H7 (cell line): ENCODE data around the gene RBPJ. TPM values are rescaled to one million over a fixed set of nuclear protein-coding genes. Genes with fewer than 3 reads are reported as not detected.
A peak's percentile ranks its signal among the peaks of the same experiment; 100 is the strongest.

Source experiments
- DNase-seq: peaks from one replicate; pipeline ENCODE4 v3.0.0; 2012
- H3K27me3 ChIP-seq: 2 replicates; pipeline ENCODE4 v1.6.0; 2011; ENCODE audit warnings: mild to moderate bottlenecking, low read length; ENCODE audit not compliant: control insufficient read depth, insufficient read depth
- H3K36me3 ChIP-seq: replicated peaks from 2 replicates; pipeline ENCODE4 v1.5.1; 2011; ENCODE audit warnings: low read length; ENCODE audit not compliant: control insufficient read depth, insufficient read depth
- H3K4me3 ChIP-seq: 2 replicates; pipeline ENCODE4 v1.5.1; 2011; ENCODE audit warnings: low read depth, mild to moderate bottlenecking, control low read depth, low read length, moderate library complexity; ENCODE audit not compliant: insufficient read depth
- total RNA-seq: library from RNA; depleted of rRNA; stranded (reverse); fragments of >200 nt; shearing (Covaris generic); gene quantifications from 2 replicates; pipeline ENCODE4 v1.2.3, GENCODE V29; 2014

Gene RBPJ
- total RNA-seq, 1 experiment from 2014 or later, result 65.4 TPM

DNA sequence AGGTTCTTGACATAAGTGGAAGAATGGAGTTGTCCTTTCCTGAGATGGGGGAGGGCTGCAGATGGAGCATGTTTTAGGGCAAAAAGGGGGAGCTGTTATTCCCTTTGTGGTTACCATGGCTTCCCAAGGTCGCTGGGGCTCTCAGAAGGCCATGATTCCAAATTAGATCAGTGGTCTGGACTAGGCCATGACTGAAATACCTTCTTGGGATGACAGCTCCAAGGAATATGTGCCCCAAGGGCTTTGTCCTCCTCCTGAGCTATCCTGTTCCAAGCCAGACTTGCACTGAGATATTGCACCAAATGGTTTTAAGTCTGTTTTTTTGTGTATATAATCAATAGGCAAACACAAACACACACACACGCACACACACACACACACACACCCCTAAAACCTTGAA, 3.0 kb upstream of the RBPJ start:
- DNase-seq, result no peak
- H3K4me3 ChIP-seq, result no peak overlapping the region
- H3K27me3 ChIP-seq, result no peaks in the 10 kb centered on the region
- no peaks in the 10 kb centered on the region for H3K36me3 ChIP-seq

DNA sequence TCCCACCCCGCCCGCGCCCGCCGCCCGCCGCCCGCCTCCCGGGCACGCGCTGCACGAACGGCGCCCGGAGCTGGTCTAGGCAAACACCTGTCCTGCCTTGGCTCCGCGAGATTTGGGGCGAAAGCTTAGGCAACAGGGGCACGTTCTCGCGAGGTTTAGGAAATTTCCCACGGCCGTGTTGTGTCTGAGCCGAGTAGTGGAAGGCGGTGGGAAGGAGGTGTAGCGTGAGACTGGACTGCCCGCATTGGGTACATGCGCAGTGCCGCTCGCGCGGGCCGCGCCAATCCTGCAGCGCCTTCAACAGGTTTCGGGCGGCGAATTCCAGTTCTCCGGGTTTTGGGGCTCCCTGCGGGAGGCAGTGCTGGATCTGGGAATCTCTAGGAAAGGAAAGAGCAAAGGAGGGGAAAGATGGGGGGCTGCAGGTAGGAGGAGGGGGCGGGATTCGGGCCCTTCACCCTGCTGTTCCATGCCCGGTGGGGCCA, 1.3 kb upstream of the RBPJ start:
- H3K36me3 ChIP-seq, result no peaks in the 10 kb centered on the region
- H3K4me3 ChIP-seq, result peak overlapping the region; percentile 89
- no peaks in the 10 kb centered on the region for H3K27me3 ChIP-seq
- DNase-seq, result peak; percentile 82

DNA sequence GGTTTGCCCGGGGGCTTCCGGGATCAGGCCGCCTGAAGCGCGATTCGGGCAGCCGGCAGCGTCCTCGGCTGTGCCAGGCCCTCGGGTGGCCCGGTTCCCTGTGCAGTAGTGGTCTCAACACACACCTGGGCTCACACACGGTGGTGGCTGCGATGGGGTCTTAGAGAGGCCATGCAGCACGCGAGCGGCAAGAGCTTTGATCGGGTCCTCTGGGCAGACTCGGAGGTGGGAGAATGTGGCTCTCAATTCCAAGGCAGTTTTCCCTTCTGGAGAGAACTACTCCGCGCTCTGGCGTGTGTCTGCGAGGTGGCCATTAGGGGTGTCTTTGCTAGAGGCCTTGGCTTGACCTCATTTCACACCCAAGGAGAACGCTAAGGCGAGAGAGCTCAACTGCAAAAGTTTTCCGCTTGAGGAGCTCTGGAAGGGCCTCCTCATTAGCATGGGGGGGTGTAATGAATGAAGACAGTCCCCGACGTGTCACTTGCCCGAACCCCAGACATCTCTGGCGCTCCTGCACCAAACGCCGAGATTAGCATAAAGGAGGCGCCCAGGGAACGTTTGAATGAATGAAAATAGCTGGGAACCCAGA, 771 bp upstream of the RBPJ start:
- DNase-seq, result no peak
- peak overlapping the region; percentile 89 for H3K4me3 ChIP-seq
- no peaks in the 10 kb centered on the region for H3K36me3 ChIP-seq
- no peaks in the 10 kb centered on the region for H3K27me3 ChIP-seq

DNA sequence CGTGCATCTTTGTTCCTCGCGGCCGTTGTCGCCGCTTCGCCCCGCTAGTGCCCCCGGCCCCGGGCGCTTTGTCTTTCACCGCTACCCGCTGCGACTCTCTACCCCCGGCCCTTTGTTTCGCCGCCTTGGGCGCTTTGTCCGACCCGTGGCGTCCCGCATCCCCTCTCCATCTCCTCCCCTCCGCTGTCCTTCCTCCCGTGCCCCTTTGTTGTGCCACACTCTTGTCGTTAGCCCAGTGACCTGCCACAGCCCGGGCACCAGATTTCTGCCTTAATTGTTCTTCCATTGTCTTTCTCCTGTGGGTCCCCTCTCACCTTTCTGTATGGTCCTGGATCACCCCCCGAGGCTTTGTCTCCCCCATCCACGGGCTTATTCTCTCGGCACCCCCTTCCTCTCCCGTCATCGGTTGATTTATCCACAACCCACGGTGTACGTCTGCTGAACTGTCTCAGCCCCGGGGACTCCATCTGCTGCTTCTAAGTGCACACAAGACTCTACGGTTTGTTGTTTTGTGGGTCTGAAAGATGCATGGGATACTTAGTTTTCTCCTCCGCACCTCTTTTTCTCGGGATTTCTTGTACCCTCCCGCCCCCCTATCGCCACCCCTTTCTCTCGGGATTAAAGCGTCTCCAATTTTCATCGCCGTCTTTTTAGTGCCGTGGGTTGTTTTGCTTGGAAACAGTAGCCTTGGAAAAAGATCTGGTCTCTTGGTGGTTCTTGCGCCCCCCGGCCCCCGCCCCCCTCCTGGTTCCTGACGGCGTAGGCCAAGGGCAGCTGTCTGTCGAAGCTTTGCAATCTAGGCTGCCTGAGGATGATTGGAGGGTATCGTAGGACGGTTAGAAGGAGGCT, 783 bp downstream of the RBPJ start:
- peak overlapping the region; percentile 89 for H3K4me3 ChIP-seq
- no peaks in the 10 kb centered on the region for H3K27me3 ChIP-seq
- DNase-seq, result peak; percentile 70
- H3K36me3 ChIP-seq, result no peaks in the 10 kb centered on the region; the same call in 1 of the 2 replicates

DNA sequence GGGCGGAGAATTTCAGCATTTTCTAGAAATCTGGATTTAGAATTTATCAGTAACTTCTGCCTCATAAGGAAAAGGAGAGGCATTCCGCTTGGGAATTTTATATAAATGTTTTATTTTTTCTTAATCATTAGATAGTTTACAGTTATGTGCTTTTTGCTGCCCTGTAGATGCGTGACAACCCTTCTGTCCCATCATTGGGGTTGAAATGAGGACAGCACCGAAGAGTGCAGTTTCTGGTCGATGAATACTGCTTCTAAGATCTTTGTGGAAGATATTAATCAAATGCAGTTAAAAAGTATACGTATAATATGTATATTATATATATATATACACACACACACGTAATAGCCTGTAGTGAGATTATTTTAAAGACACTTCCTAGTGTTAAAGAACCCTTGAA, 1.5 kb downstream of the RBPJ start:
- no peaks in the 10 kb centered on the region; the same call in 1 of the 2 replicates for H3K36me3 ChIP-seq

DNA sequence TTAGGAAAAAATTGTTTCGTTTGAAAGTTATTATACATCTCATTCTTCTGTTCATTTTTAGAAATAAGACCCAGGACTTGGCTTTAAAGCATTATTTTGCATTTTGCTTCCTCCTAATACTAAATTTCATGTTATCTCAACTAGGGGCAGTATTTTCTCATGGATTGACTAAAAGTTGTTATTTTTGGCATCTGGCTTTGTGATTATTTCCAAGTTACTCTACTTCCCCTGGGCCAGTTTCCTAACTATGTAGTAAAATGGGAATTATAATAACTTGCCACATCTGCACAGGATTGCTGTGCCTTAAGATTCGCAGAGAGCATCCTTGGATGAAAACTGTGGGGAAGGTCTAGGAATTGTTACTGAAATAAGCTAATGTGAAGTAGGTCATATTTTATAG, 3.0 kb downstream of the RBPJ start:
- Histone ChIP-seq H3K27me3 (no peaks in the 10 kb centered on the region), H3K4me3 (no peak overlapping the region), H3K36me3 (no peaks in the 10 kb centered on the region; the same call in 1 of the 2 replicates)
- DNase-seq, result no peak

More for the DNA sequence above, 1.5 kb downstream of the RBPJ start:
- no peak for DNase-seq
- Histone ChIP-seq H3K27me3 (no peaks in the 10 kb centered on the region), H3K4me3 (peak overlapping the region; percentile 89)

DNA sequence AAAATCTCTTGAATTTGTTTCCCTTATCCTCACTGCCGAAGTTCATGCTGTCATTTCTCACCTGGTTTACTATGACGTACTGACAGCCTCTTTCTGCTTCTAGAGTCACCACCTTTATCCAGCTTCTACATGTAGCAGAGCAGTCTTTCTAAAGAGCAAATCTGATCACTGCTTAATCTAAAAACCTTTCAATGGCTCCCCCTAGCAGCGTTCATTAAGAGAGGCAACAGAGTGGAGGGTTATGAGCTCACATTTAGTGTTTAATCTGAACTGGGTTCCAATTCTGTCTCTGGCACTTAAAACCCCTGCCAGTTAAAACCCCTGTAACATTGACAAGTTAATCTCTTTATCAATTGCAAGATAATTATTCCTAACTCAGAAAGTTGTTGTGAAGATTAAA, 4.4 kb downstream of the RBPJ start:
- peak; percentile 32 for DNase-seq
- no peaks in the 10 kb centered on the region for H3K27me3 ChIP-seq
- H3K4me3 ChIP-seq, result no peak overlapping the region
- no peaks in the 10 kb centered on the region; the same call in 1 of the 2 replicates for H3K36me3 ChIP-seq

DNA sequence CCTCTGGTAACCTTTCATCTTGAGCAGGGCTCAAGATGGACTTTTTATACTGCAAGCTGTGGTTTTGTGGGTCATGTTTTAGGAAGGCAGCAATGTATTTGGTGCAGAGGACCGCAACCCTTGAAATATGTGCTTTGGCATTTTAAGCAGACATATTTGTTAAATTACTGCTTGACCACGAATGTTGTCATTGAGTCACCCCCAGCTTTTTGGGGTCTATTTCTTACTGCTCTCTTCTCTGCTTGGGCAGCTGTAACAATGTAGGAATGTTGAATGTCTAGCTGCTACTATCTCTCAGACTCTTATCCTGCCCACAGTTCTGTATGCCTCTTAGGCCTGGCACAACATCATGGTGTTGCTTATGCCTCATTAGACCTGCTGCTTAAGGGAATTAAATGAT, 6.0 kb downstream of the RBPJ start:
- H3K36me3 ChIP-seq, result peaks cover 2% of the 10 kb centered on the region; the same call in 1 of the 2 replicates
- no peak overlapping the region for H3K4me3 ChIP-seq
- DNase-seq, result no peak
- H3K27me3 ChIP-seq, result no peaks in the 10 kb centered on the region

DNA sequence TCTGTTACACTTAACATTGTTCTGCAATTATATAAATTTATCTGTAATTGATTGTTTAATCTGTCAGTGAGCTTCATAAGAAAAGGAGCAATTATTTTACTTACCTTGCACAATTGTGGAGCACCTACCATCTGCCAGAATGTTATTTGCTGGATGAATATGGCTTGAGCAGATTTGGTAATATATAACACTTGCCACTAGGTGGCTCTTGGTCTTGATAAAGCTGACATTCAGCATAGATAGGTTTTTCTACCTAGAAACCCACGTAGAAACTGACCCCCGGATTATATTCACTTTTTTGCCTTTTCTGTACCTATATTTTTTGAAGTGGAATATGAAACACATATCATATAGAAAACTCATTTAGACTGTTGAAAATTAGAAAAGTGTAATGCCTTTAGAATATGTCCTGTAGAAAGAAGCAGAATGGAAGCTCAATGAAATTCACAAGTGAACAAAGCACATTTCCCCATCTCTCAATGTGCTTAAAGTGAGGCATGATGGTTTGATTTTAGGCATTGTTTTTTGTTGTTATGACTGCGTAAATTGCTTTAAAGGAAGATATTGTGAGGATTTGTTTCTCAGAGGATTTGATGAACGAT, 9.5 kb downstream of the RBPJ start:
- peak; percentile 43 for DNase-seq
- Histone ChIP-seq H3K36me3 (peaks cover 2% of the 10 kb centered on the region; the same call in 1 of the 2 replicates), H3K27me3 (no peaks in the 10 kb centered on the region), H3K4me3 (no peak overlapping the region)

DNA sequence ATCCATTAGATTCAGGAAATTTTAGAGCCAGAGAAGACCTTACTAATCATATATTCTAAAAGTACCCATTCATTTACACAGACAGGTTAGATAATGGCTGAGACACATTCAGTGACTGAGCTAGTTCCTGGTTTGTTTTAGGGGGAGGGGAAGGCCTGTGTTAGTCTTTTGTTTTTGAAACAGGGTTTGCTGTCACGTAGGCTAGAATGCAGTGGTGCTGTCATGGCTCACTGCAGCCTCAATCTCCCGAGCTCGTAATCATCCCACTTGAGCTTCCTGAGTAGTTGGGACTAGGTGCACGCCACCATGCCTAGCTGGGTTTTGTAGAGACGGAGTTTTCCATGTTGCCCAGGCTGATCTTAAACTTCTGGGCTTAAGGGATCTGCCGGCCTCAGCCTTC, 10.1 kb downstream of the RBPJ start:
- H3K27me3 ChIP-seq, result no peaks in the 10 kb centered on the region
- 0 out of 2 replicates have a peak, but pooled peaks cover 2% of the 10 kb centered on the region for H3K36me3 ChIP-seq
- no peak for DNase-seq
- no peak overlapping the region for H3K4me3 ChIP-seq

DNA sequence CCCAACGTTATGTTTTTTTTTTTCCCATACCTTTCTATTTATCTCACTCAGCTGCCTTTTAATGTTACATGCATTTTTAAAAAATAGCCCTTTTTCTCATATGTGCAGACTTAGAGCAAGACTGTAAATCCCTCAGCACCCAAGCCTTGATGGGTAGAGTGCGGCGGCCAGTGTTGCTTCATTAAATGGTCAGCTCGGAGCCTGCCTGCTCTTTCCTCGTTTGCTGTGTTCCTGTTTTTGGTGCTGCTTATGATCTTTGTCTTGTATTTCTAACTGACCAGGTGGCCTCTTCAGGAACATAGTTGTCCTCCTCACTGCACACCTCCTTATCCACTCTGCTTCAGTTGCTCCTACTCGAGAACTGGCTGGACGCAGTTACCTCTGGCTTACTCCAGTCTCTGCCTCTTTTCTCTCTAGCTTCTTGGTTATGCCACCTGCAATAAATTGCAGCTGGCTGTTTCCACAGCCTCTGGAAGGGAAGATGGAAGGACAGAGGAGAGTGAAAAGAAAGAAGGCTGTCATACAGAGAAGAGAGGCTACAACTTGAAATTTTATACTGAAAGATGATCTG, 10.7 kb downstream of the RBPJ start:
- no peaks in the 10 kb centered on the region for H3K27me3 ChIP-seq
- H3K36me3 ChIP-seq, result 0 out of 2 replicates have a peak, but pooled peaks cover 2% of the 10 kb centered on the region
- no peak for DNase-seq
- H3K4me3 ChIP-seq, result no peak overlapping the region

DNA sequence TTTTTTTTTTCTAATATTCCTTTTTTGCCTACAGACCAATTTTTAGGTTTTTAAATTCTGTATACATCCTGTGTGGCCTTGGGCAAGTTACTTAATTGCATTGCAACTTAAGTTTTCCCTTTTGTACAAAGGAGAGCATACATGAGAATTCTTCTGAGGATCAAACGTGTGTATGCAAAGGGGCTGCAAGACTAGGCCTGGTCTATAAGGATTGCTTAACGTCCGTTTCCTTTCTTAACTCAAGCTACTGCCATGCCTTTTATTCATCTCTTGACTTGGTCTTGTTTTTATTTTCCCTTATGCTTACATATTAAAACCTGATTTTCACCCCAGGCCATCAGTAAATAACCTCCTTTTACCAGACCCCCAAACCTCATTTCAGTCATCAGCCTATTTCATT, 13.6 kb downstream of the RBPJ start:
- DNase-seq, result no peak
- H3K36me3 ChIP-seq, result 0 out of 2 replicates have a peak, but pooled peaks cover 2% of the 10 kb centered on the region
- H3K27me3 ChIP-seq, result no peaks in the 10 kb centered on the region
- no peak overlapping the region for H3K4me3 ChIP-seq

DNA sequence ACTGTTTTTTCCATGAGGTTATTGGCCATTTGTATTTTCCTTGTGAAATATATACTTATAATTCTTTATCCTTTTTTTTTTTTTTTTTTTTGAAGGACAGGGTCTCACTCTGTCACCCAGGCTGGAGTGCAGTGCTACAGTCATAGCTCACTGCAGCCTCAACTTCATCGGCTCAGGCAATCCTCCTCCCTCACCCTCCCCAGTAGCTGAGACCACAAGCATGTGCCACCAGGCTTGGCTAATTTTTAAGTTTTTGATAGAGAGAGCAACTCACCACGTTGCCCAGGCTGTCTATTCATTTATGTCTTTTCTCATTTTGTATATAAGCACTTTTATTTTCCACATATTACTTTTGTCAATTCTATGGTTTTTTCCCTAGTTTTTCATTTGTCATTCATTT, 16.8 kb downstream of the RBPJ start:
- H3K27me3 ChIP-seq, result no peaks in the 10 kb centered on the region
- H3K4me3 ChIP-seq, result no peak overlapping the region
- H3K36me3 ChIP-seq, result no peaks in the 10 kb centered on the region
- DNase-seq, result no peak

DNA sequence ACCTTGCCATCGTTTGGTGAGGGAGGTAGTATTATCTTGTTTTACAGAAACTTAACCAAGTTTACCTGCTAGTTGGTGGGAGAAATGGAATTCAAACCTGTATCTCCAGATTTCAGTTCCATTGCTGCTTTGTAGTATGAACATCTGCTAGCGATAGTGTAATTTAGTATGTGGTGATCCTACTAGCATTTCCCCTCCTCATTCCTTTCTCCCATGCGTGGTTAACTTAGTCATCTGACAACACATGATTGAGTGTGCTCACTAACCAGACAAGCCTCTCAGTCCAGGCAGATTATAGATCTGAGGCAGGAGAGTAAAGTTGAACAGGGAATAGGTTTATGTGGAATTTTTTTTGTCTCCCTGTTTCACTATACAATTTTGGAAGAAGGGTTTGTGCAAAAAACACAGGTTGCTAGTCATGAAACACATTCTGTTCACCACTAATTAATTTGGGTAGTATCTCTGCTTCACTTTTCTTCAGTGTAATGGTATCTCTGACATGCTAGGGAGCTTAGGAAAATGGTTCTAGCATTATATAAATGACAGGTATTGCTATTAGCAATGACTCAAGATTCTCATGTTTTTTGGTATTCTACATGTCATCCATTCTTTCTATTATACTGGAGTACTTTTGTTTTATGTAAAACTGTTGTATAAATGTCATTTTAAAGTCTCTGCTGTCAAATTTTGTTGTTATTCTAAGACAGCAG, 21.7 kb downstream of the RBPJ start:
- Histone ChIP-seq H3K36me3 (no peaks in the 10 kb centered on the region), H3K27me3 (no peaks in the 10 kb centered on the region), H3K4me3 (no peak overlapping the region)
- DNase-seq, result no peak
